H9 (cell line): ENCODE measurements around the gene OR2A12. TPM values are rescaled to one million over a fixed set of nuclear protein-coding genes. Genes with fewer than 3 reads are reported as not detected.

Experiments used
- DNase-seq: peaks from one replicate; pipeline ENCODE4 v3.0.0-alpha.2; 2017
- H2AFZ ChIP-seq: one replicate; pipeline ENCODE4 v1.6.1; 2013; ENCODE audit warnings: mild to moderate bottlenecking, low read length, control low read depth, moderate library complexity
- H2AK5ac ChIP-seq: 2 replicates; pipeline ENCODE4 v1.6.1; 2013; ENCODE audit warnings: low read length, control low read depth, mixed read lengths; ENCODE audit not compliant: insufficient read length
- H2BK120ac ChIP-seq: one replicate; pipeline ENCODE4 v1.6.1; 2013; ENCODE audit warnings: low read depth, mild to moderate bottlenecking, low read length, control low read depth, inconsistent platforms; ENCODE audit not compliant: poor library complexity, severe bottlenecking
- H2BK12ac ChIP-seq: 2 replicates; pipeline ENCODE4 v1.6.1; 2013; ENCODE audit warnings: low read length, control low read depth, mixed read lengths, low read depth; ENCODE audit not compliant: insufficient read length
- H2BK15ac ChIP-seq: 2 replicates; pipeline ENCODE4 v1.6.1; 2013; ENCODE audit warnings: low read depth, low read length, control low read depth
- H2BK20ac ChIP-seq: one replicate; pipeline ENCODE4 v1.6.1; 2013; ENCODE audit warnings: low read depth, mild to moderate bottlenecking, low read length, control low read depth, inconsistent platforms; ENCODE audit not compliant: poor library complexity, severe bottlenecking
- H2BK5ac ChIP-seq: 2 replicates; pipeline ENCODE4 v1.6.1; 2013; ENCODE audit warnings: low read length, control low read depth, mixed read lengths; ENCODE audit not compliant: insufficient read length
- H3K14ac ChIP-seq: 2 replicates; pipeline ENCODE4 v1.6.1; 2013; ENCODE audit warnings: low read length, control low read depth; ENCODE audit not compliant: insufficient read depth
- H3K18ac ChIP-seq: 2 replicates; pipeline ENCODE4 v1.6.1; 2013; ENCODE audit warnings: low read depth, mild to moderate bottlenecking, mixed read lengths, low read length, control low read depth; ENCODE audit not compliant: insufficient read length
- H3K23ac ChIP-seq: 2 replicates; pipeline ENCODE4 v1.6.1; 2013; ENCODE audit warnings: low read length, control low read depth, mixed read lengths, low read depth; ENCODE audit not compliant: insufficient read length
- H3K23me2 ChIP-seq: 2 replicates; pipeline ENCODE4 v1.6.1; 2013; ENCODE audit warnings: low read depth, mild to moderate bottlenecking, mixed read lengths, low read length, control low read depth; ENCODE audit not compliant: insufficient read length, poor library complexity, severe bottlenecking
- H3K27ac ChIP-seq: 2 replicates; pipeline ENCODE4 v1.5.1; 2013; ENCODE audit warnings: low read length, control low read depth, mixed read lengths, low read depth; ENCODE audit not compliant: insufficient read length
- H3K27me3 ChIP-seq: 2 replicates; pipeline ENCODE4 v1.6.1; 2013; ENCODE audit warnings: low read length, control low read depth, inconsistent platforms; ENCODE audit not compliant: insufficient read depth
- H3K4ac ChIP-seq: 2 replicates; pipeline ENCODE4 v1.6.1; 2013; ENCODE audit warnings: low read depth, mild to moderate bottlenecking, control low read depth, inconsistent platforms, low read length, moderate library complexity
- H3K4me1 ChIP-seq: 2 replicates; pipeline ENCODE4 v1.6.1; 2013; ENCODE audit warnings: low read length, control low read depth, inconsistent platforms; ENCODE audit not compliant: insufficient read depth
- H3K4me2 ChIP-seq: 2 replicates; pipeline ENCODE4 v1.6.1; 2013; ENCODE audit warnings: low read length, control low read depth, mixed read lengths; ENCODE audit not compliant: insufficient read length, insufficient read depth
- H3K56ac ChIP-seq: 2 replicates; pipeline ENCODE4 v1.6.1; 2013; ENCODE audit warnings: low read depth, mild to moderate bottlenecking, mixed read lengths, low read length, control low read depth; ENCODE audit not compliant: insufficient read length
- H3K79me1 ChIP-seq: 2 replicates; pipeline ENCODE4 v1.6.1; 2013; ENCODE audit warnings: low read depth, mild to moderate bottlenecking, moderate library complexity, low read length, control low read depth, inconsistent platforms; ENCODE audit not compliant: insufficient read depth, poor library complexity, severe bottlenecking
- H3K79me2 ChIP-seq: 2 replicates; pipeline ENCODE4 v1.6.1; 2013; ENCODE audit warnings: low read length, control low read depth, inconsistent platforms; ENCODE audit not compliant: insufficient read depth
- H3K9ac ChIP-seq: 2 replicates; pipeline ENCODE4 v1.6.1; 2013; ENCODE audit warnings: low read length, control low read depth, mixed read lengths; ENCODE audit not compliant: insufficient read length; ENCODE audit errors: extremely low read depth
- H3K9me3 ChIP-seq: one replicate; pipeline ENCODE4 v1.6.1; 2013; ENCODE audit warnings: low read depth, low read length, inconsistent platforms; ENCODE audit not compliant: control insufficient read depth
- H3T11ph ChIP-seq: one replicate; pipeline ENCODE4 v1.6.1; 2013; ENCODE audit warnings: mild to moderate bottlenecking, low read length, control low read depth, inconsistent platforms
- H4K20me1 ChIP-seq: one replicate; pipeline ENCODE4 v1.6.1; 2013; ENCODE audit not compliant: control insufficient read depth, insufficient read length, insufficient read depth
- H4K5ac ChIP-seq: 2 replicates; pipeline ENCODE4 v1.6.1; 2013; ENCODE audit warnings: low read depth, mild to moderate bottlenecking, mixed read lengths, low read length, control low read depth; ENCODE audit not compliant: insufficient read length
- H4K8ac ChIP-seq: replicated peaks from 2 replicates; pipeline ENCODE4 v1.6.1; 2013; ENCODE audit warnings: low read length, control low read depth, mixed read lengths, low read depth; ENCODE audit not compliant: insufficient read length
- H4K91ac ChIP-seq: 2 replicates; pipeline ENCODE4 v1.6.1; 2013; ENCODE audit warnings: low read depth, mild to moderate bottlenecking, moderate library complexity, mixed read lengths, low read length, control low read depth; ENCODE audit not compliant: insufficient read length
- H3K27ac Mint-ChIP-seq, 3 experiments: 2 replicates in 2 of 3; 3 replicates in 1 of 3; pipeline ENCODE4 v1.8.0; 2020 to 2021; ENCODE audit warnings: mixed read lengths in 3 of 3, mild to moderate bottlenecking in 1 of 3, moderate library complexity in 1 of 3
- H3K27me3 Mint-ChIP-seq: 2 replicates; pipeline ENCODE4 v1.8.0; 2021; ENCODE audit warnings: low read depth, mild to moderate bottlenecking, moderate library complexity, mixed read lengths
- H3K36me3 Mint-ChIP-seq, 3 experiments: 2 replicates in 2 of 3; 3 replicates in 1 of 3; pipeline ENCODE4 v1.8.0; 2020 to 2021; ENCODE audit warnings: low read depth in 3 of 3, mixed read lengths in 3 of 3; ENCODE audit not compliant: insufficient read depth in 1 of 3
- H3K4me1 Mint-ChIP-seq, 2 experiments: 2 replicates each; pipeline ENCODE4 v1.8.0; 2020; ENCODE audit warnings: mixed read lengths in 2 of 2
- H3K4me3 Mint-ChIP-seq, 2 experiments: 2 replicates in 1 of 2; 3 replicates in 1 of 2; pipeline ENCODE4 v1.8.0; 2020 to 2021; ENCODE audit warnings: mild to moderate bottlenecking in 2 of 2, mixed read lengths in 2 of 2, moderate library complexity in 1 of 2
- H3K9me3 Mint-ChIP-seq, 2 experiments: 2 replicates in 1 of 2; 3 replicates in 1 of 2; pipeline ENCODE4 v1.8.0; 2020; ENCODE audit warnings: mild to moderate bottlenecking in 2 of 2, mixed read lengths in 2 of 2, moderate library complexity in 1 of 2
- CTCF ChIP-seq: fragments of 200-600 bp; sonication (generic); conservative IDR thresholded peaks from 3 replicates; pipeline ENCODE4 v1.8.0; 2021; ENCODE audit warnings: antibody characterized with exemption, mild to moderate bottlenecking
- WGBS: extraction: QIAGEN DNeasy Blood & Tissue Kit; methylation state at CpG from one replicate; pipeline ENCODE4 v1.1.7; 2013; ENCODE audit warnings: missing lambda C conversion rate, low lambda C conversion rate, mixed read lengths; ENCODE audit not compliant: insufficient read length; ENCODE audit errors: extremely low coverage; 5-methylcytosine and 5-hydroxymethylcytosine counted together
- total RNA-seq: library from RNA; stranded (reverse); gene quantifications from 2 replicates; pipeline ENCODE4 v1.2.1, GENCODE V29; 2021

The OR2A12 gene
- total RNA-seq, 1 experiment from 2014 or later: not detected

GRCh38 chr7:144134116-144134515 lies 48.0 kb downstream of the OR2A12 start:
- H2BK5ac ChIP-seq: no peak overlapping the region
- no peaks in the 10 kb centered on the region; the same call in 1 of the 2 replicates for H3K27me3 Mint-ChIP-seq
- H4K8ac ChIP-seq: no peak overlapping the region
- DNase-seq: no peak
- H3K4me2 ChIP-seq: no peak overlapping the region
- H2BK15ac ChIP-seq: no peak overlapping the region
- H3K4me1 ChIP-seq: no peaks in the 10 kb centered on the region
- no CpG with 5 or more reads among the region's 1 CpG for WGBS
- no peaks in the 10 kb centered on the region for H4K20me1 ChIP-seq
- no peak for TF ChIP-seq CTCF
- no peak overlapping the region for H2BK20ac ChIP-seq
- H3K9me3 Mint-ChIP-seq: no peaks in the 10 kb centered on the region
- no peak overlapping the region for H3K23ac ChIP-seq
- no peak overlapping the region for H2AK5ac ChIP-seq
- H2AFZ ChIP-seq: no peak overlapping the region
- H3K27ac Mint-ChIP-seq: no peak overlapping the region
- no peaks in the 10 kb centered on the region for H3K79me2 ChIP-seq
- H3K36me3 Mint-ChIP-seq: no peaks in the 10 kb centered on the region
- H3K4ac ChIP-seq: no peak overlapping the region
- no peak overlapping the region for H3K18ac ChIP-seq
- H2BK12ac ChIP-seq: no peak overlapping the region
- no peaks in the 10 kb centered on the region for H3K23me2 ChIP-seq
- no peak overlapping the region for H3K56ac ChIP-seq
- H3K79me1 ChIP-seq: no peaks in the 10 kb centered on the region
- no peak overlapping the region for H2BK120ac ChIP-seq
- H4K5ac ChIP-seq: no peak overlapping the region
- no peaks in the 10 kb centered on the region for H3K27me3 ChIP-seq
- no peak overlapping the region for H3K27ac ChIP-seq
- no peak overlapping the region for H3T11ph ChIP-seq
- H3K9ac ChIP-seq: no peak overlapping the region
- H3K4me1 Mint-ChIP-seq: peaks cover 3% of the 10 kb centered on the region in 2 experiments; a peak in 2 of 4 replicates
- no peak overlapping the region for H3K14ac ChIP-seq
- H3K9me3 ChIP-seq: no peaks in the 10 kb centered on the region
- H3K4me3 Mint-ChIP-seq: no peak overlapping the region
- H4K91ac ChIP-seq: no peak overlapping the region
